Loucy (cell line): ENCODE measurements around the gene BUB1.

ENCODE experiments used
- H2AFZ ChIP-seq: fragments of 200-600 bp; sonication (generic); 2 replicates; pipeline ENCODE4 v1.6.0; 2016; ENCODE audit warnings: antibody characterized with exemption, mild to moderate bottlenecking, low read length, moderate library complexity
- H3F3A ChIP-seq: fragments of 200-600 bp; 2 replicates; pipeline ENCODE4 v1.6.0; 2016; ENCODE audit warnings: antibody characterized with exemption, low read depth, mild to moderate bottlenecking
- H3K27me3 ChIP-seq: fragments of 200-600 bp; sonication (generic); 2 replicates; pipeline ENCODE4 v1.6.1; 2014; ENCODE audit warnings: low read length, mild to moderate bottlenecking; ENCODE audit not compliant: insufficient read depth, poor library complexity, severe bottlenecking
- H3K36me3 ChIP-seq: fragments of 200-600 bp; sonication (generic); 2 replicates; pipeline ENCODE4 v1.6.1; 2016; ENCODE audit warnings: low read length; ENCODE audit not compliant: insufficient read depth
- H3K4me1 ChIP-seq: fragments of 200-600 bp; sonication (generic); 2 replicates; pipeline ENCODE4 v1.5.1; 2014; ENCODE audit warnings: low read length, mild to moderate bottlenecking; ENCODE audit not compliant: insufficient read depth, poor library complexity, severe bottlenecking
- H3K4me2 ChIP-seq: fragments of 200-600 bp; sonication (generic); 2 replicates; pipeline ENCODE4 v1.6.0; 2014; ENCODE audit warnings: antibody characterized with exemption, low read length, low read depth, mild to moderate bottlenecking; ENCODE audit not compliant: poor library complexity, severe bottlenecking
- H3K4me3 ChIP-seq: fragments of 200-600 bp; sonication (generic); 2 replicates; pipeline ENCODE4 v1.5.1; 2014; ENCODE audit warnings: low read length, mild to moderate bottlenecking, mixed read lengths; ENCODE audit not compliant: poor library complexity, severe bottlenecking
- H3K79me2 ChIP-seq: fragments of 200-600 bp; sonication (generic); 2 replicates; pipeline ENCODE4 v1.6.1; 2014; ENCODE audit warnings: low read length; ENCODE audit not compliant: insufficient read depth
- H3K9ac ChIP-seq: fragments of 200-600 bp; sonication (generic); 2 replicates; pipeline ENCODE4 v1.6.0; 2014; ENCODE audit warnings: mild to moderate bottlenecking, low read depth, low read length, moderate library complexity; ENCODE audit not compliant: poor library complexity, severe bottlenecking
- H3K9me2 ChIP-seq: fragments of 200-600 bp; sonication (generic); replicated peaks from 2 replicates; pipeline ENCODE4 v1.6.1; 2016; ENCODE audit warnings: low read depth, low read length, mixed read lengths
- H3K9me3 ChIP-seq: fragments of 200-600 bp; sonication (generic); 2 replicates; pipeline ENCODE4 v1.6.1; 2014; ENCODE audit warnings: mild to moderate bottlenecking, antibody characterized with exemption, low read length, low read depth; ENCODE audit not compliant: insufficient read depth
- H4K20me1 ChIP-seq: fragments of 200-600 bp; sonication (generic); 2 replicates; pipeline ENCODE4 v1.6.0; 2014; ENCODE audit warnings: antibody characterized with exemption, low read length, mild to moderate bottlenecking; ENCODE audit not compliant: insufficient read depth, poor library complexity, severe bottlenecking
- CTCF ChIP-seq: fragments of 200-600 bp; sonication (generic); conservative IDR thresholded peaks from 2 replicates; pipeline ENCODE4 v1.5.1; 2014; ENCODE audit warnings: mild to moderate bottlenecking, antibody characterized with exemption, low read length
- EZH2phosphoT487 ChIP-seq: fragments of 200-600 bp; IDR thresholded peaks from 2 replicates; pipeline ENCODE4 v1.6.1; 2018; ENCODE audit warnings: antibody characterized with exemption, mild to moderate bottlenecking, moderate library complexity, borderline replicate concordance

The BUB1 gene

DNA sequence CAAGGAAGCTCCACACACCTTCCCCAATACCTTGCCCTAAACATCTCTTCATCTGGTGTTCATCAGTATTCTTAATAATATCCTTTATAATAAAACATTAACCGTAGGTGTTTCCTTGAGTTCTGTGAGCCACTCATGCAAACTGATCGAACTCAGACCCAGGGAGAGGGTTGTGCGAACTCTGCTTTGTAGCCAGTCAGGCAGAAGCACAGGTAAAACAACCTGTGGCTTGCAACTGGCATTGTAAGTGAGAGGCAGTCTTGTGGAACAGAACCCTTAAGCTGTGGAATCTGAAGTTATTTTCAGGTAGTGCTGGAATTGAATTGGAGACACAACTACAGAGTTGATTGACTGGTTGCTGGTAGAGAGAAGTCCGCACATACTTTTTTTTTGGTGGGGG is 4.7 kb downstream of the BUB1 start:
- H3K4me2 ChIP-seq, result peak overlapping the region; percentile 97
- H4K20me1 ChIP-seq, result peaks cover 56% of the 10 kb centered on the region
- peaks cover 53% of the 10 kb centered on the region for H3K36me3 ChIP-seq

GRCh38 chr2:110670826-110671225 is 7.0 kb downstream of the BUB1 start:
- TF ChIP-seq EZH2phosphoT487 (no peak), CTCF (no peak)
- H3K4me2 ChIP-seq, result peak overlapping the region; percentile 4
- no peaks in the 10 kb centered on the region for H3K27me3 ChIP-seq
- H4K20me1 ChIP-seq, result peaks cover 38% of the 10 kb centered on the region
- H3K79me2 ChIP-seq, result peaks cover 94% of the 10 kb centered on the region
- H3K4me1 ChIP-seq, result peaks cover 53% of the 10 kb centered on the region
- peaks cover 77% of the 10 kb centered on the region for H3K36me3 ChIP-seq
- no peak overlapping the region for H3K4me3 ChIP-seq
- no peak overlapping the region for H2AFZ ChIP-seq
- H3K9ac ChIP-seq, result no peak overlapping the region
- H3K9me2 ChIP-seq, result no peaks in the 10 kb centered on the region
- H3F3A ChIP-seq, result no peaks in the 10 kb centered on the region; the same call in 1 of the 2 replicates
- H3K9me3 ChIP-seq, result no peaks in the 10 kb centered on the region

More for the DNA sequence above, 4.7 kb downstream of the BUB1 start:
- Histone ChIP-seq H3K9ac (no peak overlapping the region), H3F3A (no peaks in the 10 kb centered on the region; the same call in 1 of the 2 replicates), H2AFZ (no peak overlapping the region), H3K4me3 (peak overlapping the region; percentile 41), H3K79me2 (peaks cover 97% of the 10 kb centered on the region), H3K4me1 (peaks cover 60% of the 10 kb centered on the region), H3K9me2 (no peaks in the 10 kb centered on the region), H3K9me3 (no peaks in the 10 kb centered on the region), H3K27me3 (no peaks in the 10 kb centered on the region)
- TF ChIP-seq EZH2phosphoT487 (no peak), CTCF (no peak)

GRCh38 chr2:110669079-110669478 is 8.8 kb downstream of the BUB1 start:
- no peaks in the 10 kb centered on the region for H3F3A ChIP-seq
- no peak overlapping the region for H2AFZ ChIP-seq
- peaks cover 30% of the 10 kb centered on the region for H4K20me1 ChIP-seq
- no peaks in the 10 kb centered on the region for H3K9me2 ChIP-seq
- TF ChIP-seq EZH2phosphoT487, result no peak
- no peak for TF ChIP-seq CTCF
- no peak overlapping the region for H3K9ac ChIP-seq
- H3K27me3 ChIP-seq, result no peaks in the 10 kb centered on the region
- peaks cover 47% of the 10 kb centered on the region for H3K4me1 ChIP-seq
- H3K4me2 ChIP-seq, result no peak overlapping the region
- no peak overlapping the region for H3K4me3 ChIP-seq
- H3K9me3 ChIP-seq, result no peaks in the 10 kb centered on the region
- H3K36me3 ChIP-seq, result peaks cover 93% of the 10 kb centered on the region
- H3K79me2 ChIP-seq, result peaks cover 93% of the 10 kb centered on the region
